GM12878 (cell line): ENCODE data around the gene PTPRU. TPM values are rescaled to one million over a fixed set of nuclear protein-coding genes. Genes with fewer than 3 reads are reported as not detected.

Experiments used
- ATAC-seq: fragments of 200-7000 bp; cut with Tn5 transposase; 3 replicates; pipeline ENCODE4 v1.9.1; 2020; ENCODE audit warnings: mild to moderate bottlenecking, moderate library complexity
- BruUV-seq: library from RNA; stranded (reverse); fragments of 400-500 nt; replicated peaks from 2 replicates; lab custom pipeline; 2021; lab: Mats Ljungman, UMichigan
- CTCF ChIA-PET: fragments of 300-600 bp; sonication (Branson Sonifier 250); formaldehyde crosslinking; extraction: SDS; loops from one replicate; lab custom pipeline; 2021; ENCODE audit warnings: inconsistent platforms; lab: Yijun Ruan, JAX
- POLR2A ChIA-PET: fragments of 350-600 bp; formaldehyde crosslinking; extraction: SDS; loops from one replicate; lab custom pipeline; 2021; ENCODE audit warnings: inconsistent platforms; lab: Charles Lee
- RAD21 ChIA-PET: fragments of 300-600 bp; sonication (Branson Sonifier 250); formaldehyde crosslinking; loops from one replicate; lab custom pipeline; 2023; ENCODE audit warnings: antibody characterized with exemption; ENCODE audit not compliant: unreplicated experiment; lab: Charles Lee
- SMC1A ChIA-PET: fragments of 300-600 bp; sonication (Branson Sonifier 250); formaldehyde crosslinking; loops from one replicate; lab custom pipeline; 2023; ENCODE audit not compliant: unreplicated experiment, uncharacterized antibody; lab: Charles Lee
- DNase-seq: peaks from one replicate; pipeline ENCODE4 v3.0.0-alpha.2; 2011; ENCODE audit warnings: low read depth, low spot score
- FAIRE-seq: peaks from 3 replicates; lab custom pipeline; 2011; peaks lifted over from hg19 to GRCh38; lab: Jason Lieb, UNC
- H2AFZ ChIP-seq: 2 replicates; pipeline ENCODE4 v1.6.0; 2011; ENCODE audit warnings: low read depth, low read length, control low read depth; ENCODE audit not compliant: control insufficient read depth
- H3K27ac ChIP-seq: 2 replicates; pipeline ENCODE4 v1.5.1; 2011; ENCODE audit warnings: control low read depth; ENCODE audit not compliant: control insufficient read depth, insufficient read depth
- H3K27me3 ChIP-seq, 2 experiments: replicated peaks in 1 of 2; 2 replicates each; pipeline versions ENCODE4 v1.6.0 to v1.6.1; 2011; ENCODE audit warnings: low read length in 1 of 2; ENCODE audit not compliant: control insufficient read depth in 2 of 2, insufficient read depth in 2 of 2
- H3K36me3 ChIP-seq, 2 experiments: 2 replicates each; pipeline ENCODE4 v1.5.1; 2011; ENCODE audit warnings: low read length in 1 of 2; ENCODE audit not compliant: control insufficient read depth in 2 of 2, insufficient read depth in 2 of 2
- H3K4me1 ChIP-seq: 2 replicates; pipeline ENCODE4 v1.6.1; 2011; ENCODE audit warnings: mild to moderate bottlenecking, low read length, moderate library complexity, mixed read lengths; ENCODE audit not compliant: control insufficient read depth, insufficient read depth
- H3K4me2 ChIP-seq: 2 replicates; pipeline ENCODE4 v1.6.0; 2011; ENCODE audit warnings: control low read depth; ENCODE audit not compliant: control insufficient read depth, insufficient read depth
- H3K4me3 ChIP-seq: fragments of 200-600 bp; sonication (generic); 2 replicates; pipeline ENCODE4 v1.5.1; 2016
- H3K79me2 ChIP-seq: 2 replicates; pipeline ENCODE4 v1.6.0; 2011; ENCODE audit warnings: low read length; ENCODE audit not compliant: control insufficient read depth, insufficient read depth
- H3K9ac ChIP-seq: 2 replicates; pipeline ENCODE4 v1.8.0; 2011; ENCODE audit warnings: low read length, control low read depth, mixed read lengths; ENCODE audit not compliant: control insufficient read depth, insufficient read depth
- H3K9me3 ChIP-seq: replicated peaks from 3 replicates; pipeline ENCODE4 v1.5.1; 2011; ENCODE audit warnings: mild to moderate bottlenecking, low read length; ENCODE audit not compliant: control insufficient read depth, insufficient read depth
- H4K20me1 ChIP-seq: 2 replicates; pipeline ENCODE4 v1.6.0; 2011; ENCODE audit not compliant: control insufficient read depth, insufficient read depth
- BACH1 ChIP-seq: fragments of 450-650 bp; IDR thresholded peaks from 2 replicates; pipeline ENCODE4 v1.6.1; 2017; ENCODE audit warnings: mild to moderate bottlenecking, borderline replicate concordance
- CBX3 ChIP-seq: fragments of 200-600 bp; sonication (generic); IDR thresholded peaks from 2 replicates; pipeline ENCODE4 v1.6.1; 2016; ENCODE audit warnings: low read depth, borderline replicate concordance
- E4F1 ChIP-seq: fragments of 450-650 bp; IDR thresholded peaks from 2 replicates; pipeline ENCODE4 v1.6.1; 2018; ENCODE audit warnings: borderline replicate concordance, mild to moderate bottlenecking; ENCODE audit not compliant: partially characterized antibody
- GABPA ChIP-seq: IDR thresholded peaks from 2 replicates; pipeline ENCODE4 v1.6.1; 2014; ENCODE audit warnings: antibody characterized with exemption, low read depth, mild to moderate bottlenecking, inconsistent platforms
- JUNB ChIP-seq: IDR thresholded peaks from 2 replicates; pipeline ENCODE4 v1.6.1; 2016; ENCODE audit warnings: antibody characterized with exemption, mild to moderate bottlenecking
- JUND ChIP-seq: IDR thresholded peaks from 2 replicates; pipeline ENCODE4 v1.6.1; 2012; ENCODE audit warnings: low read depth, mild to moderate bottlenecking, low read length, improper control_type of control experiment, moderate library complexity
- KDM1A ChIP-seq: fragments of 200-600 bp; sonication (generic); IDR thresholded peaks from 2 replicates; pipeline ENCODE4 v1.6.1; 2016; ENCODE audit warnings: borderline replicate concordance
- MEF2B ChIP-seq: fragments of 450-650 bp; IDR thresholded peaks from 2 replicates; pipeline ENCODE4 v1.6.1; 2018; ENCODE audit warnings: mild to moderate bottlenecking, moderate library complexity; ENCODE audit not compliant: partially characterized antibody, poor library complexity, severe bottlenecking
- NFYA ChIP-seq: IDR thresholded peaks from 2 replicates; pipeline ENCODE4 v1.6.1; 2011; ENCODE audit warnings: low read depth, mild to moderate bottlenecking, low read length, improper control_type of control experiment, borderline replicate concordance
- POU2F2 ChIP-seq: IDR thresholded peaks from 3 replicates; pipeline ENCODE4 v1.6.1; 2011; ENCODE audit warnings: low read depth, mild to moderate bottlenecking, low read length, borderline replicate concordance
- RBBP5 ChIP-seq: fragments of 200-600 bp; sonication (generic); conservative IDR thresholded peaks from 2 replicates; pipeline ENCODE4 v1.6.1; 2016
- RELA ChIP-seq: fragments of 450-650 bp; IDR thresholded peaks from 2 replicates; pipeline ENCODE4 v1.8.0; 2014; ENCODE audit warnings: borderline replicate concordance; ENCODE audit not compliant: partially characterized antibody
- RUNX3 ChIP-seq: IDR thresholded peaks from 2 replicates; pipeline ENCODE4 v1.6.1; 2012; ENCODE audit warnings: low read length, inconsistent platforms
- SKIL ChIP-seq: fragments of 450-650 bp; IDR thresholded peaks from 2 replicates; pipeline ENCODE4 v1.6.1; 2017; ENCODE audit warnings: mild to moderate bottlenecking, low read depth, inconsistent platforms; ENCODE audit not compliant: poor library complexity, severe bottlenecking
- SPI1 ChIP-seq: IDR thresholded peaks from 2 replicates; pipeline ENCODE4 v1.6.1; 2011; ENCODE audit warnings: low read depth, mild to moderate bottlenecking, low read length, moderate library complexity, borderline replicate concordance; ENCODE audit not compliant: insufficient read depth
- SRF ChIP-seq, 2 experiments: IDR thresholded peaks; 2 replicates each; pipeline ENCODE4 v1.6.1; 2011; ENCODE audit warnings: low read depth in 2 of 2, low read length in 2 of 2, mild to moderate bottlenecking in 1 of 2, moderate library complexity in 1 of 2
- WGBS: methylation state at CpG from one replicate; pipeline ENCODE4 v1.1.6; 2016; ENCODE audit warnings: low lambda C conversion rate; ENCODE audit not compliant: insufficient replicate concordance, insufficient coverage; ENCODE audit errors: missing lambda C conversion rate; 5-methylcytosine and 5-hydroxymethylcytosine counted together
- in situ Hi-C: fragments of 300-500 bp; cut with MboI; formaldehyde crosslinking; loops from 9 replicates; pipeline ENCODE4 v1.14.3; 2018; ENCODE audit warnings: mixed read lengths
- intact Hi-C: fragments of 100-400 bp; cut with micrococcal nuclease; formaldehyde crosslinking; loops from one replicate; pipeline ENCODE4 v1.14.2; 2022; ENCODE audit not compliant: unreplicated experiment
- polyA plus RNA-seq, 11 experiments: library from polyadenylated mRNA; depleted of rRNA in 4 of 11; unstranded in 6 of 11; stranded (reverse) in 5 of 11; fragments of >200 nt; fragmentation: Nextera tagmentation in 4 of 11; fragmentation: Illumina TruSeq in 1 of 11; extraction: Ambion mirVana in 4 of 11; extraction: Trizol in 1 of 11; gene quantifications; 1 replicate in 1 of 11; 2 replicates in 10 of 11; pipeline versions ENCODE4 v1.2.1 to v1.2.3, GENCODE V29; 2011 to 2016; ENCODE audit warnings: inconsistent platforms in 2 of 11, missing spikeins in 2 of 11, low read depth in 1 of 11
- total RNA-seq, 4 experiments: library from RNA; depleted of rRNA in 3 of 4; stranded (reverse); fragments of >200 nt in 3 of 4; fragmentation: Illumina TruSeq in 1 of 4; extraction: Trizol in 1 of 4; gene quantifications; 2 replicates each; pipeline versions ENCODE4 v1.2.1 to v1.2.3, GENCODE V29; 2013 to 2021

PTPRU gene
- total and polyA plus RNA-seq, 10 of the 15 experiments (the other 5 are each of a cell fraction or from before 2014, with no cell fraction given) = 0.04 to 2.5 (median 0.73) TPM

- TF ChIP-seq CBX3 (no peak), JUNB (no peak), NFYA (no peak)
These were observed 27.1 kb upstream of the PTPRU start (continued) for GRCh38 chr1:29209173-29209572.

- H3K9ac ChIP-seq = no peak overlapping the region
- CTCF ChIA-PET = interaction anchor here (1.0 to 2.7 kb wide), 4 partner anchors 8 to 329 kb away, joined by 3 to 14 read pairs (median 4); partner anchors contain the start of gene MECR
- no peak overlapping the region for H3K4me3 ChIP-seq
- 0 out of 2 replicates have a peak overlapping the region, but pooled peaks have one; percentile 1 for H3K4me2 ChIP-seq
- RAD21 ChIA-PET = interaction anchor here (0.7 to 0.9 kb wide), 3 partner anchors 29 to 1680 kb away, joined by 3 read pairs; partner anchors contain the start of gene SRSF4
- H3K36me3 ChIP-seq = peaks cover 2 to 4% of the 10 kb centered on the region in 2 experiments; a peak in 1 of 4 replicates
- no peaks in the 10 kb centered on the region for H4K20me1 ChIP-seq
- no peaks in the 10 kb centered on the region for H3K79me2 ChIP-seq
- intact Hi-C loops = loop anchor here (2.0 kb wide), 1 partner anchor 28 kb away; no protein-coding TSS in a partner anchor
- H3K27me3 ChIP-seq = no peaks in the 10 kb centered on the region
- in situ Hi-C loops = no loop called here
- FAIRE-seq (peak; percentile 27), DNase-seq (peak; percentile 16), ATAC-seq (peak; percentile 95)
- POLR2A ChIA-PET = interaction anchor here (0.6 to 1.2 kb wide), 6 partner anchors 27 to 918 kb away, joined by 3 to 7 read pairs (median 4); partner anchors contain the start of gene SRSF4
- SMC1A ChIA-PET = interaction anchor here (0.6 to 1.6 kb wide), 5 partner anchors 8 to 326 kb away, joined by 3 to 4 read pairs (median 3); no protein-coding TSS in a partner anchor
- H3K4me1 ChIP-seq = peaks cover 13% of the 10 kb centered on the region; the same call in 1 of the 2 replicates
- peak overlapping the region; percentile 13; the same call in 1 of the 2 replicates for H2AFZ ChIP-seq
- WGBS = 9% methylated on average over 7 of the region's 7 CpGs
- no peaks in the 10 kb centered on the region for H3K9me3 ChIP-seq
- BruUV-seq = no TSS peak
- peak overlapping the region; percentile 75 for H3K27ac ChIP-seq
- TF ChIP-seq RUNX3 = no peak; the same call in 1 of the 2 replicates
- no peak for TF ChIP-seq RBBP5
- TF ChIP-seq BACH1 = peak; percentile 51; the same call in 1 of the 2 replicates
- TF ChIP-seq JUNB = peak; percentile 53
- no peak for TF ChIP-seq KDM1A
- TF ChIP-seq JUND = 0 out of 2 replicates have a peak, but pooled peaks have one; percentile 64
- TF ChIP-seq MEF2B = peak; percentile 26
- no peak for TF ChIP-seq E4F1
- TF ChIP-seq CBX3 = no peak
- no peak for TF ChIP-seq POU2F2
- peak; percentile 68 for TF ChIP-seq SKIL
- TF ChIP-seq RELA = peak; percentile 30
- peak; percentile 81; the same call in 1 of the 2 replicates for TF ChIP-seq SPI1
- 0 out of 4 replicates have a peak, but pooled peaks of 1 of the 2 experiments have one; percentile 30 for TF ChIP-seq SRF (IDR thresholded peaks at IDR 0.05; ENCODE audit: low read depth in 2 of 2, low read length in 2 of 2)
- TF ChIP-seq GABPA = no peak
These were observed 25.8 kb upstream of the PTPRU start for GRCh38 chr1:29210278-29211085.
